Muscle of arm (tissue), 12 donors: ENCODE data around the gene FARS2. TPM values are rescaled to one million over a fixed set of nuclear protein-coding genes. Genes with fewer than 3 reads are reported as not detected.
"Not testable (repeated sequence)": the region's sequence is repeated elsewhere in the genome, so short reads cannot be mapped to it uniquely, and the experiment has no call there.

ENCODE experiments used
- DNase-seq: peaks from one replicate; pipeline ENCODE4 v3.0.0-alpha.2; 2013
- polyA plus RNA-seq, 12 donors: library from polyadenylated mRNA; unstranded; fragments of 120-200 nt; gene quantifications; one replicate each; pipeline ENCODE4 v1.2.1, GENCODE V29; 2013; ENCODE audit not compliant: insufficient read length in 12 of 12

Gene FARS2
- polyA plus RNA-seq, 12 donors, result 7.1 to 16.5 (median 10.8) TPM; not detected in 1

DNA sequence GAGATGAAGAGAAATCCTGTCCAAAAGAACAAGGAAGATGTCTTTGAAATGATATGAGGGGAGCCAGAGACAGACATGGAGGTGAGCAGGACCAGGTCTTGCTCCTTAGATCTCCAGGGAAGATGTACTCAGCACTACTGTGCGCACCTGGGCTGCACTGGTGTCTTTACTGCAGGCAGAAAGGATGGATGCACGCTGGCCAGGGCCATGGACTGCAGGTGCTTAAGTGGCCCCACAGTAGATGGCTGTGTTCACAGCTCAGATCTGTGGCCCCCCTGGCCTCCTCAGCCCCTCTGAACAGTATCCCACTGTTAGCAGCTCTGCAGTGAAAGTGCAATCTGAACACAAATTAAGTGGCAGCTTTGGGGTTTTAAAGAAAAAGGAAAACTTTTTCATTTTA, 402.4 kb downstream of the FARS2 start:
- no peak for DNase-seq

DNA sequence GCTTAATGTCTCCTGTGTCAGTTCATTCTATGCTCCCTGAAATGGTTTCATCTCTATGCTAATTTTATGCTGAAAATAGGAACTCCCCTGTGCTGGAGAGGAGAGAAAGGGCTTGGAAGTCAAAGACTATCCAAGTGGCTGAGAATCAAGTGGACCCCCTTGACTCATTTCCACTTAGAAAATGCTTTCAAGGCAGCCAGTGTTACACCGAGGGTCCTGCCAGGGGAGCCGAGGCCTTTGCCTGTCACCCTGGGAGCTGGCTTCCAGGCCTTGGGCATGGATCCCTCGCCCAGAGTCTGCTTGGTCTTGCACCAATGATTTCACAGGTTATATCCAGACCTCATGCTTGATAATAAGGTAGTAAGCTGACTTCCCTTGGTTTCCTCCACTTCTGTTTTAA, 402.8 kb downstream of the FARS2 start:
- DNase-seq, result no peak

DNA sequence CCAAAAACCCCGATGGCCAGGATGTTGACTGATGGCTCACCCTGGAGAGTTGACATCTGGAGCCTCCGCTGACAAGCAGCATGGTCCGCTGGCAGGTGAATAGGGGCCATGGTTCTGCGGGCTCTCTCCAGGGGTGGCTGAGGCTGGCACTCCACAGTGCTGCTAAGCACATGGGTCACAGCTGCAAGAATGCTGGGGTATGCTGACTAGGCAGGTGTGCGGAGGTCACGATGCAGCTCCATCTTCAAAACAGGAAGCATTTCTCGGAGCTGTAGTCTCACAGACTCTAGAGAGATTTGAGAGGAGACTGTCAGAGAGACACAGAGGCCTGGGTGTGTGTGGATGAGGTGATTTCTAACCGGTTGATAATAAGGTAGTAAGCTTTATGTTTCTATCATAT, 403.9 kb downstream of the FARS2 start:
- DNase-seq, result no peak

DNA sequence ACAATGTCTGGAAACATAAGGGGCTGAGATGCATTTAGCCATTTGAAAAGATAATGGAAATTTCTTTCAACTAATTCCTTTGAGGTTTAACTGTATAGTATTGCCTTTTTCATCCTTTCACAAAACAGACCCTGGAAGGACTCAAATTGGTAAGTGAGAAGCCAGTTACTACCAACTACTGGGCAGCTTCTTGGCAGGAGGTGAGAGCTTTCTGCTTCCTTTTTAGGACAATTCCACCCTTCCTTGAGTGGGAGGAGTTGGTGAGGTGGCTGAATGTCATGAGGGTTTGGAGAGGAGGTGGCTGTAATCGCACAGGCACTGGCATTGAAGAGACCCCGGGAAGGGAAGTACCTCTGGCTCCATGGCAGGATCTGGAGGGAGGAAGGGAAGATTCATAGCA, 404.4 kb downstream of the FARS2 start:
- no peak for DNase-seq

DNA sequence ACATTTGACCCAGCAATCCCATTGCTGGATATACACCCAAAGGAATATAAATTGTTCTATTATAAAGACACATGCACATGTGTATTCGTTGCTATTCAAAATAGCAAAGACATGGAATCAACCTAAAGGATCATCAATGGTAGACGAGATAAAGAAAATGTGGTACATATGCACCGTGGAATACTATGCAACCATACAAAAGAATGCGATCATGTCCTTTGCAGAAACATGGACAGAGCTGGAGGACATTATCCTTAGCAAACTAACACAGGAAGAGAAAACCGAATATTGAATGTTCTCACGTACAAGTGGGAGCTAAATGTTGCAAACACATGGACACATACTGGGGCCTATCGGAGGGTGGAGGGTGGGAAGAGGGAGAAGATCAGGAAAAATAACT, 405.4 kb downstream of the FARS2 start:
- no peak for DNase-seq

DNA sequence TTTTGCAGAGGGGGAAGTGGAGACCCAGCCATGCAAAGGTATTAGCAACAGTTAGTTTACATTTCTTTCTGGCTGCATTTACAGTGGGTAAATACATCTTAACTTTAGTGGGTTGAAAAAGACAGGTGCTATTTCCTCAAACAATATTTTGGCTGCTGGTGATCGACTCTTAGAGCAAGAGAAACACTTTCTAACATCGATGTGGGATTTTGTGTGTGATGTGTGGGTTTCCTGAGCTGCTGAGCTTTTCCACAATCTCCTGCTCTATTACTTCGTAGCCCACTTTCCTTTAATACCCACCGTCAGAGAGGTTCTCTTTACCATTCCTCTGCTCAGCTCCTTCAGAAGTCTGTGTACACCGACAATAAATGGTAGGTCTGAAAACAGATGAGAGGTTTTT, 406.4 kb downstream of the FARS2 start:
- no peak for DNase-seq

DNA sequence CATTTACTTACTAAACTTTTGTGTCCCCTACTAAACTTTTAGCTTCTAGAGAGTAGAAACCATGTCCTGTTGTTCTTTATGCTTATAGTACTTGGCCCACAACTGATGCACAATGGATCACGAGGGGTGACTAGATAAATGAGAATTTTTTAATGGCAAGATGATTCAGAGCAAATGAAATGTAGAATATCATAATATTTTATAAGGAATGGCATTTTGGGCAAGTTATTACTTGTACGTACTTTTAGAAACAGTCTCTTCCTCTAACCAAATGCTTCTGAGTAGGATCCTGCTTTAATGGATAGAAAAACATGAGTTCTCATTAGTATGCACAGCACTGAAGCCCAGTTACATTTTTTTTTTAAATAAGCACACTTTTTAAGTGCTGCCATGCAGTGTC, 409.1 kb downstream of the FARS2 start:
- no peak for DNase-seq

DNA sequence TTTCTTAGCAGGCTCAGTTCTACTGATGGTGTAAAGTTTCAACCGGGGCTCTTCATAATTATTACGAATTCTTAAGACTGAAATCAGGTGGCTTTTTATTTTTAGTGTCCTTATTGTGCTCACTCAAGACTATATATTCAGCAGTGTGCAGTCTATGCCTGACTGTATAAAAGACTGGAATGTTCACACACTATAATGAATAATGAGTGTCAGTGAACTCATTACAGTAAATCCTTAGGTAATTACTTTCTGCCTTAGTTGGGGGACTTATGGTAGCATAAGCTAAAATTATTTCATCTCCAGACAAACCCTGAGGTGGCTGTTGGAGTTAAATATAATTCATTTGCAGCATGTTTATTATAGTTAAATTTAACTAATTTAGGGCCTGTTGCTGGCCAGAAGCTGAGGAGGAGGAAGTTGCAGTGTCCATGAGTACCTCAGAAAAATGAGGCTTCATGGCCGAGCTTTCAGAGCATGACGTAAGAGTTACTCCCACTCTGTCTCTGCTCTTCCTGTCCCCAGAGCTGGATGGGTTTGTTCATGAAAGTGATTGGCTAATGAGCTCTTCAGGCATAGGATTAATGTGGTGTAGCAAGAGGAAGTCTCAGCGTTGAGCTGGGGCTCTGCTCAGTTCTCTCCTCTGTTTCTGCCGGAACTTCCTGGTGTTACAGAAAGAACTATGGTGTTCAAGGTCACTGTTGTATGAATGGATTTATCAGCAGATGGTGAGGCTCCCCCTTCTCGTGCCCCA, 409.7 kb downstream of the FARS2 start:
- DNase-seq, result no peak

DNA sequence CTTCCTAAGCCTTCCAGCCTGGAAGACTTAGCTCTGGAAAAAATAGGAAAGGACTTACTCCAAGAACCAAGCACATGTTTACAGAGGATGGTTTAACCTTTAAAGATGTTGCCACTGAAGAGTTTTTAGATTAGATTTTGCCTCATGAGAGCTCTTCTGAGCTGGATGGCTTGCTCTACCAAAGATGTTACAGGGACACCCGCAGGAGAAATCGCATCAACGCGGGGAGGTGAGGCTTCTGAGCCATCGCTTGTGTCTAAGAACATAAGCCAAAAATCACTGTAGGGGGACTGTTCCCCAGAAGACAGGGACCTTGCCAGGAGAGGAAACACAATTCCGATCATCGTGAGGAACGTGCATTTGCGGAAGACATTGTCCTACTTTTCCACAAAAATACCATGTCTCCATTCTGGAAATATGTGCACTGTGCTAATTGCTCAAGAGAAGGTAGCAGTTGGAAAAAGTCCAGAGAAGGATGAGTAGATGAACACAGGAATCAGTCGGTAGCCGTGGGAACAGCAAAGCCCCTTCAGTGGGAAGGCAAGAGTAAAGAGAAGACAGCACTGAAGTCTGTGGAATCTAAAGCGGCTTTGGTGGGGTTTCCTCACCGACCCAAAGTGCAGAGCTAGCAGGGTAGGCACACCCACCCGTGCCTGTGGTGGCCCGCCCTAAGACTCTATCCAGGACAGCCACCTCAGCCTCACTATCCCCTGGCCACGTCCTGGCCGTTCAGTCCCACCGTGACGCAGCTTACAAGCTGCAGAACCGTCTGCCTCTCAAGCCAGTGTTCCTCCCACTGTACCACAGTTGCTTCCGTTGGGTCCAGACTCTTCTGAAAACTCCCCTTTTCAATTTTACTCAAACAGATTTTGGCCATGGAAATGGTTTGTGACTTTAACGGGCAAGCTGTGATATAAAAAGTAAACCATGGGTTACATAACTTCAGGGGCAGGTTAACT, 410.6 kb downstream of the FARS2 start:
- DNase-seq, result no peak

DNA sequence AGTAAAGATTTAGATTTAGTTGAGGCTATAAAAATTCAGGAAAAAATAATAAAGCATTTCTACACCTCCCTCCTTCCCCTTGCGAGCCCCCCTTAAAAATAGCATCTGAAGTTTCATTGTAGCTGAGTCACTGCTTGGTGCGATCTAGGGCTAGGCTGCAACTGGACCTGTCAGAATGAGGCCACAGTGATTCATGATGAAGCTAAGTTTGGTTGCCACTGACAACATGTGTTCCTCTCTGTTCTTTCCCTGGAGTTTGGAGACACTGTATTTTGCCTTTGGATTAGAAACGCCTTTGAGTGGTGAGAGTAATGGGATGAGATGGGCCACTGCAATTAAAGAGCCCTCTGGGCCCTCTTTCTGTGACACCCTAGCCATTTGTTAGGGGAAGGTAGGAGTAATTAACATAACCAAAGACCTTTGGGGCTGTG, 411.3 kb downstream of the FARS2 start:
- no peak for DNase-seq

DNA sequence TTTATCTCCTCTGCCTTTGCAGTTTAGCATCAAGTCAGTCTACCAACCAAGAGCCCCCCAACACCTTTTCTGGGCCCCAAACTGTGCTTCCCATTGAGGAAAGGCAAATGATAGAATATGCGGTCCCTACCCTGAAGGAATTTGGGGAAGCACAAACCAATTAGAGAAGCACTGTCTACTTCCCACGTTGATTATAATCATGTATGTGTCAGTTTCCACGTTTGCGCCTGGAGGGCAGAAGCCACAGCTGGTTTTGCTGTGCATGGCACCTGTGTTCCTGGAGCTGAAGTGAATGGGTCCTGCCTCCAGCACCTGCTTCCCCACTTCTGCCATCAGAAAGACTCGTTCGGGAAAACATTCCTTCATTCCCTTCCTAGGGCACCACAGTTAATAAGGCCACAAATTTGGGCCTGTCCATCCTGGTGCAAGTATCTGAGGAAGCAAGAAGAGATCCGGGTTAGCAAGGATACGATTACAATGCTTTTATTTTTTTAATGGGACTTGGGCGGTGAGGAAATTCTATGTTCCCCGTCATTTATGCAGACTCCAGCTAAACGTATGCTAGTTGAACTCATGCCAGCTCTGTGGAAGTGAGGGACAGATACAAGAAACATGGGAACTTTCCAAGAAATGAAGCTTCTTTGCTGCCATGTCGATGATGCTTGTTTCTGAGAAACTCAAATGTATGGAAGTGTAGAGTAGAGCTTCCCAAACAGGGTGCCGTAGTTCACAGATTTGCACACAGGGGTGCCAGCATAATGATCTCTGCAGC, 411.9 kb downstream of the FARS2 start:
- DNase-seq, result no peak

DNA sequence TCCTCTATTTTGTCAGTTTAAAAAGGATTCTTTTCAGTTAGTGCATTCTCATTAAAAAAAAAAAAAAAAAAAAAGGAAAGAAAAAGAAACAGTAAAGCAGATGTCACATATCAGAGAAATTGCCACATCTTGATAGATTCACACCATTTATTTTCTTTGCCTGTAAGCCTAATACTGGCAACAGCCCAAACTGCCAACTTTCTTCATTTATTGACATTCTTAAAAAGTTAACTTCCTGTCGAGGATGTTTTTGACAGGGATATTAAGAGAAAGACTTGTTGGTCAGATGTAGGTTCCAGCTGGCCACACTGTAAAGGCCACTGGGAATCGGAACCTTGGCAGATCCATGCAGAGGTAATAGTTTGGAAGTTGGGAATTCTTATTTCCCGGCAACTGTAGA, 412.8 kb downstream of the FARS2 start:
- DNase-seq, result no peak

DNA sequence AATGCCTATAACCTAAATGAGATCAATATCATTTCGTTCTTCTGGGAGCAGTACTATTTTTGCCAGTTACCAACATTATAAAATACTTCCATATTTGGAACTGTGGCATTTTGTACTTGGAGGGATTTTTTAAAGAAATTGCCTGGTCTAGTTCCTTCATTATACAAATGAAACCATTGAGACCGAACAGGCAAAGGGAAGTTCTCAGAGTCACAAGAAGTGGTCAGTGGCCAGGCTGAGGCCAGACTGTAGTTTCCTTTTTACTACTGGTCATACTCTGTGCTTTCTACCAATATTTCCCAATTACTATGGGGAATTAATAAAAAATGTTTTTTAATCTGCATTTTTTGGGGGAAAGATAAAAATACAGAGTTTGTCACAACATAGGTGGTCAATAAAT, 413.4 kb downstream of the FARS2 start:
- DNase-seq, result no peak

DNA sequence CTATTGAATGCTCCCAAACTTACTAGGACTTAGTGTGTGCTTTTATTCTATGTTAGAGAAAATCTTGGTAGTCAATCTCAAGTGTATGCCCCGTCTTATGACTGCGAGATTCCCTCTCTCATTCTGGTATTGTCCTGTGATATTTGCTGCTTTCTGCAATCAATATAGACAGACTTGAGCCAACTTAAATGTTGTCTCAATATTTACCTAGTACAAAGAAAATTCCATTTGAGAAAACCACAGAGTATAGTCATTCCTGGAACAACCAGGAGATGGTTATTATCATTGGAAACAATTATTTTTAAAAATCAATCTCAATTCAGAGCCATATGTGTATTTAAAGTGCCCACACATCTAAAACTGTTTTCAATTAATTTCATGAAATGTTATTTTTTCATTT, 415.4 kb downstream of the FARS2 start:
- DNase-seq, result no peak

DNA sequence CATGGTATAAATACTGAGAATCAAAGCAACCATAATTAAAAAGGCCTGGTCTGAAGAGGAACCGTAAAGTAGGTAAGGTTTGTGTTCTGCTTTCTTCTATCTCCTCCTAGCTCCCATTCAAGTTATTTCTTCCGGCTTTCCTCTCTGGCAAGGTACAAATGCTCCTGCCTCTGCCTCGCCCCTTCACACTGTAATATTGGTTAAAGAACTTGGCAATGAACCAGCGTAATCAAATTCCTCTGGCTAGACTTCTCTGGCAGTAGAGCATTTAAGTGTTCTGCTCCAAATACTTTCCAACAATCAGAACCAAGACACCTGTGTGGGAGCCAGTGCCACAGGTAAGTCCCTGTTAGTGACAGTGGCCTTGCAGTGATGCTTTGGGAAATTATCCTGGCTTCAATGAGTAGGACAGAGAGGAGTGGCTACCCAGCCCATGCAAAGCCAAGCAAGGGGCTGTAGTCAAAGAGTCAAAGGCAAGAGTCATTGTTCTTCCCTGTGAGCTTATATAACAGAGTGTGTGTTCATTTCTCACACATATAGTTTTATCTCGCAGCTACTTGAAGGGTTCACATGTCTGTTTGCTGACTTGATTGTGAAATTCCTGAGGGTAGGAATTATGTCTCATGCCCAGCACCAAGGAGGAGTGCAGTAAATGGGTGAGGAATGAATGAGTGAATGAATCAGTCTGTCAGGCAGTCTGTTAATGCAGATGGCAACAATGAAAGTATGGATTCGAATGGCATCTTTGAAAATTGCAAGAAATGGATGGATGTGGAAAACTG, 416.1 kb downstream of the FARS2 start:
- DNase-seq, result no peak

DNA sequence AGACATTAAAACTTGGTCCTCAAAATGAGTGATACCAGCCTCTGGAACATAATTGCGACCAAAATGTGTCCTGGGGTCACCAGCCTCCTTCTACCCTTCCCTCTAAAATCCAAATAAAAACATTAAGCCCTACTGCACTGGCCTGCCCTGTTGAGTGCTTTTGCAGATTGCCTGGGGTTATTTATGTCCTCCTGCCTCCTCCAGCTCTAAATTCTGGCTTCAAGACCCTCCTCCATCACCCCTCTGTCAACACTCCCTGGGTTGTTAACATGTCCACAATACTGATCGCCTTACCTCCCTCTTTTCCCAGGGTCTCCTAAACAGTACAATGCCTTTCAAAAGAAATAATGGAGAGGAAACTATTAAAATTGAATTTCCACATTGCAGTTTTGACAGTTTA, 418.0 kb downstream of the FARS2 start:
- DNase-seq, result no peak

DNA sequence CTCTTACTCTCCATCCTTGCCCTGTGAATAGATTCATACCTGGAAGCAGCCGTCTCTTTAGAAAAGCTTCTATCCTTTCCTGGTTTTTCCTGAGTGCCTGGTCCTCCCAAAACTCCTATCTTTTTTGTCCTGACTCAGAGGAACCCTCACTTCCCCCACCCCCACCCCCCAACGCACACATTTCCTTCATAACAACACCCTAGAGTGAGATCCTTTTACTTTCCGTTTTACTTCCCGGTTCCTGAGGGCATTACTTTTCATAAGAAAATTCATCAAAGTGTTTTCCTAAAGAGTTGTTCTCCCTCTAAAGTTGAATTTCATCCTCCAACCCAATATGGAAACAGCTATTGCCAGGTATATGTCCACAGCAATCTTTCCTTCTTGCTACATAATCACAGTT, 418.4 kb downstream of the FARS2 start:
- no peak for DNase-seq

DNA sequence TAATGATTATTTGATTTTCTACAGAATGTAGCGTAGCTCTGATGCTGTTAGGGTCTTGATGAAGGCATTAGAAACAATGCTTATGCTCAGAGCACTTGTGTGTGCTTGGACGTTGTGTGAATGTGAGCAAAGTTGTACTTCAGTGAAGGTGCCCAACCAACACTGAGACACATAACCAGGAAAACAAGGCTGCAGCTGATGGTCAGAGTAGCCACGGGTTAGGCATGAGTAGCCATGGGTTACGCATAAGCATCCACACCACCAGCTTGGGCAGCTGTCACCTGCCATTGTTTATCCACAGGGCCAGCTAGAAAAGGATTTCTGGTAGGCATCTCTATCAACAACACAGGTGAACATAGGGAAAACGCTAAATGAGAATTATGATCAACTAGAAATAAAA, 418.8 kb downstream of the FARS2 start:
- no peak for DNase-seq

DNA sequence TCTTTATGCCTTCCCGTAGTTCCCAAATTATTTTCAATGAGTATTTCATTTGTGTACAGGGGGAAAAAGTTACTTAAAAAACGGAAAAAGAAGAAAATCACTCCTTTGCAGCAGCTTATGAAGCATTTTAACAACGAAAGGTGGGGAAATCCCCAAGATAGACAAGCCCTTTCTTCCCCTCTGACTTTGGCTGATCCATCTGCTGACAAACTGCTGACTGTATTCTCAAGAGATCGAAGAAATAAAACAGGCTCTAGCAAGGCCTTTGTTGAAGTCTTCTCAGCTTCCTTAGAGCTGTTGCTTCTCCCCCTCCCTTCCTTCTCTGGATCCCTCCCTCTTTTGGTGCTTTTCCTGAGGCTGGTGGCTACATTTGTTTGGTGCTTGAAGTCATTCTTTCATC, 420.2 kb downstream of the FARS2 start:
- DNase-seq, result no peak

DNA sequence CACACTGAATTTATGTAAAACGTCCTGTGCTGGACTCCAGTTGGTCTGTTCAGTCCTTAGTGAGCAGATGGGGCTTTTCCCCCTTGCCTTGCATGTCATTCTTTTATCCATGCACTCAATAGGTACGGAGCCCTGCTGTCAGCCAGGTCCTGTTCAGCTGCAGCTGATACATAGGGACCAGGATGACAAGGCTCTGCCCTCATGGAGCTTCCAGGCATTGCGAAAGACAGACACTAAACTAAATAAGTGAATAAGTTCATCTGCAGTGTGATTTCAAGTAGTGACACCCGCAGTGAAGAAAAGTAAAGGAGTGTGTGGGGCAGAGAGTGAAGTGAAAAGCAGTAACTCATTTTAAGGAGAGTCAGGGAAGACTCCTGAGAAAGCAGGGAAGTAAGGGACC, 421.2 kb downstream of the FARS2 start:
- DNase-seq, result no peak

DNA sequence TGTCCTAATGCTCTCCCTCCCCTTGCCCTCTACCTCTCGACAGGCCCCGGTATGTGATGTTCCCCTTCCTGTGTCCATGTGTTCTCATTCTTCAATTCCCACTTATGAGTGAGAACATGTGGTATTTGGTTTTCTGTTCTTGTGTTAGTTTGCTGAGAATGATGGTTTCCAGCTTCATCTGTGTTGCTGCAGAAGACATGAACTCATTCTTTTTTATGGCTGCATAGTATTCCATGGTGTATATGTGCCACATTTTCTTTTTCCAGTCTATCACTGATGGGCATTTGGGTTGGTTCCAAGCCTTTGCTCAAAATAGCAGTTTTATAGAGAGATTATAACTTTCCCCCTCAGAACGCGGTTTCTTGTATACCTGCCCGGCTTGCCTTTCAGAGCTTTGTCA, 422.4 kb downstream of the FARS2 start:
- DNase-seq, result not testable (repeated sequence)
